ENCODE results near the gene UVRAG.
"Not testable (repeated sequence)": the region's sequence is repeated elsewhere in the genome, so short reads cannot be mapped to it uniquely, and the experiment has no call there.

UVRAG gene

GRCh38 chr11:75878933-75879332, 63.9 kb downstream of the UVRAG start:
- Histone ChIP-seq H3K79me2 (peaks cover 2% of the 10 kb centered on the region), H3K4me1 (no peaks in the 10 kb centered on the region), H3K9ac (no peak overlapping the region), H3K9me3 (ENCODE audit: control insufficient read depth, low read length) (no peaks in the 10 kb centered on the region), H3K4me2 (ENCODE audit: low read length) (no peak overlapping the region), H3K4me3 (ENCODE audit: low read depth, low read length) (no peak overlapping the region), H3K27ac (no peak overlapping the region), H3K27me3 (ENCODE audit: control insufficient read depth, insufficient read depth, low read length) (no peaks in the 10 kb centered on the region), H2AFZ (no peak overlapping the region), H3K36me3 (ENCODE audit: control insufficient read depth, insufficient read depth, low read length) (no peaks in the 10 kb centered on the region)
- TF ChIP-seq CTCF (IDR thresholded peaks at IDR 0.05): no peak

GRCh38 chr11:75879737-75880136, 64.7 kb downstream of the UVRAG start:
- H3K4me3 ChIP-seq (ENCODE audit: low read depth, low read length): no peak overlapping the region

GRCh38 chr11:75880343-75880742, 65.3 kb downstream of the UVRAG start:
- H3K9ac ChIP-seq; H3K27me3 ChIP-seq (ENCODE audit: control insufficient read depth, insufficient read depth, low read length); H3K36me3 ChIP-seq (ENCODE audit: control insufficient read depth, insufficient read depth, low read length); H3K4me2 ChIP-seq (ENCODE audit: low read length); H3K79me2 ChIP-seq; H3K4me1 ChIP-seq; H3K27ac ChIP-seq; H3K9me3 ChIP-seq (ENCODE audit: control insufficient read depth, low read length); H3K4me3 ChIP-seq (ENCODE audit: low read depth, low read length); H2AFZ ChIP-seq: not testable (repeated sequence)

More at GRCh38 chr11:75879737-75880136, 64.7 kb downstream of the UVRAG start:
- Histone ChIP-seq H2AFZ (no peak overlapping the region), H3K27ac (no peak overlapping the region), H3K9ac (no peak overlapping the region), H3K4me2 (ENCODE audit: low read length) (no peak overlapping the region), H3K4me1 (no peaks in the 10 kb centered on the region), H3K36me3 (ENCODE audit: control insufficient read depth, insufficient read depth, low read length) (no peaks in the 10 kb centered on the region), H3K9me3 (ENCODE audit: control insufficient read depth, low read length) (no peaks in the 10 kb centered on the region), H3K79me2 (peaks cover 2% of the 10 kb centered on the region), H3K27me3 (ENCODE audit: control insufficient read depth, insufficient read depth, low read length) (no peaks in the 10 kb centered on the region)
- no peak for TF ChIP-seq CTCF (IDR thresholded peaks at IDR 0.05)

- no peaks in the 10 kb centered on the region for H3K79me2 ChIP-seq
- no peak overlapping the region for H2AFZ ChIP-seq
- no peak overlapping the region for H3K27ac ChIP-seq
- H3K4me2 ChIP-seq (ENCODE audit: low read length): no peak overlapping the region
- TF ChIP-seq CTCF (IDR thresholded peaks at IDR 0.05): no peak
- H3K4me1 ChIP-seq: no peaks in the 10 kb centered on the region
- H3K9me3 ChIP-seq (ENCODE audit: control insufficient read depth, low read length): no peaks in the 10 kb centered on the region
- H3K36me3 ChIP-seq (ENCODE audit: control insufficient read depth, insufficient read depth, low read length): no peaks in the 10 kb centered on the region
- no peak overlapping the region for H3K9ac ChIP-seq
- no peaks in the 10 kb centered on the region for H3K27me3 ChIP-seq (ENCODE audit: control insufficient read depth, insufficient read depth, low read length)
- H3K4me3 ChIP-seq (ENCODE audit: low read depth, low read length): no peak overlapping the region
Observed at GRCh38 chr11:75884321-75884720, 69.3 kb downstream of the UVRAG start.

- no peaks in the 10 kb centered on the region for H3K27me3 ChIP-seq (ENCODE audit: control insufficient read depth, insufficient read depth, low read length)
- no peaks in the 10 kb centered on the region for H3K4me1 ChIP-seq
- H3K9ac ChIP-seq: no peak overlapping the region
- TF ChIP-seq CTCF (IDR thresholded peaks at IDR 0.05): no peak
- no peaks in the 10 kb centered on the region for H3K36me3 ChIP-seq (ENCODE audit: control insufficient read depth, insufficient read depth, low read length)
- H3K4me3 ChIP-seq (ENCODE audit: low read depth, low read length): no peak overlapping the region
- no peak overlapping the region for H2AFZ ChIP-seq
- no peak overlapping the region for H3K4me2 ChIP-seq (ENCODE audit: low read length)
- no peaks in the 10 kb centered on the region for H3K9me3 ChIP-seq (ENCODE audit: control insufficient read depth, low read length)
- H3K27ac ChIP-seq: no peak overlapping the region
- H3K79me2 ChIP-seq: no peaks in the 10 kb centered on the region
Observed at GRCh38 chr11:75888416-75888815, 73.4 kb downstream of the UVRAG start.

Measured in parathyroid adenoma (tissue), 2 donors.